ENCODE measurements around the gene PRRX1.

The PRRX1 gene

DNA sequence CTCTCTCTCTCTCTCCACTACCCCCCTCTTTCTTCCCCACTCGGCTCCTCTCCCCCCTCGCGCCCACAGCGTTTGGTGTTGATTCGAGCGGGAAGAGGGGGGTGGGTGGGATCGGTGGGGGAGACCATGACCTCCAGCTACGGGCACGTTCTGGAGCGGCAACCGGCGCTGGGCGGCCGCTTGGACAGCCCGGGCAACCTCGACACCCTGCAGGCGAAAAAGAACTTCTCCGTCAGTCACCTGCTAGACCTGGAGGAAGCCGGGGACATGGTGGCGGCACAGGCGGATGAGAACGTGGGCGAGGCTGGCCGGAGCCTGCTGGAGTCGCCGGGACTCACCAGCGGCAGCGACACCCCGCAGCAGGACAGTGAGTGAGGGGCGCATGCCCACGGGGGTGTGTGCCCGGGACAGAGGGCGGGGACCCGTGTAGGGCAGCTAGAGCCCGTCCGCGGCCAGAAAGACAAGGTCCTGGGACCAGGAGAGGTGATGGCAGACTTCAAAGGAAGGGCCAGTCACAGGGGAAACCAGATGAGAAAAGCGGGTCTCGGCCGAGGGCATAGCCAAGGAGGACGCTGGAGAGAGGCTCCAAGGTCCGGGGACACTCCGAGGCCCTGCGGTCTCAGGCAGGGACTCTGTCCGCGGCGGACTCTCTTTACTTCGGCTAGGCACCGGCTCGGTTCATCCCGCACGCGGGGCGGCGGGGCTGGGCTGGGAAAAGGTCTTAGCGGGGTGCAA is at the start of gene PRRX1:
TSS of gene PRRX1 (plus strand) at position 39 of the 735 bp plus-strand sequence. CDS start at position 127, 88 bp downstream.
- DNase-seq (ENCODE audit: low spot score) = no peak

DNA sequence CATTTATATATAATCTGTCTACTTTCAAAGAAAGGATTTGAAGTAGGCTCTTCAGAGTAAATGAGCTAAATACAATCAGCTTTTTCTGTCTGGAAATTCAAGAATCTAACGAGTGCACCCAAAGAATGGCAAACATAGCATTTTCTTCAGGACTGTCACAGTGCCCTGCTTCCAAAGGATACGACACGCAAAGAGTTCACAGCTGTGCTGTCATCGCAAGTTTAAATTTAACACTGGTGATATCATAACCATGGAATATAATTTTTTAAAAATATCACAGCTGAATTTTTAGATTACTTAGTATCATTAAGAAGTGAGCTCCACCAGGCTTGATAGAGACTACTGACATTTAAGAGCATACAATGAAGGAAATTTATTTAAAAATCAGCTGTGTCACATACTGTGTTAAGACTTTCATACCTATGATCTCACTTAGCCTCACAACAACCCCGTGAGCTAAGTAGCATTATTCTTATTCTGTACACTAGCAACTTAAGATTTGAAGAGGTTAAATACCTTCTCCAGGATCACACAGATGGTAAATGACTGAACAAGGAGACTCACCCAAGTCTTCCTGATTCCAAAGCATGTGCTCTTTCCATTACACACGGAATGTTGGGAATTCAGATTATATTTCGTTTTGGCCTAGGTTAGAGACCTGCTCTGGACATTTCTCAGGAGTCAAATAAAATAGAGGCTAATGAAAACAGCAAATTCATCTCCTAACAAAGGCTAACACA is 46.2 kb upstream of the PRRX1 start:
- no peak for DNase-seq (ENCODE audit: low spot score)

DNA sequence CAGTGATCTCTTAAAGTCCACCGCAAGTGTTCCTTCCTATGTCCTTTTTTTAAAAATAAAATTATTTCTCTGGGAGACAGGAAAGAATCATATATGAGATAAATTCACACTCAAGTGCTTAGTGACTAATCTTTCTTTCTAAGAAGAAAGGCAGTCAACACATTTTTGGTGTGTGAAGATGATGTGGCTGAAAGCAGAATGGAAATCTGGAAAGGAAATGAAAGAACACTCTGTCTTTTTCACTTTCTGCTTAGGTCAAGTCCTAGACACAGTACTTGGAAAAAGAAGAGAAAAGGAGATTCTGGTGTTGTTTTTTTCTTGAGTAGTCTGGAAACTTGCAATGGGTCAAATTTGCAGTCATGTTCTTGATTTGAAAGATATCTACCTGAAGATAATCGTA is 45.5 kb upstream of the PRRX1 start:
- no peak for DNase-seq (ENCODE audit: low spot score)

DNA sequence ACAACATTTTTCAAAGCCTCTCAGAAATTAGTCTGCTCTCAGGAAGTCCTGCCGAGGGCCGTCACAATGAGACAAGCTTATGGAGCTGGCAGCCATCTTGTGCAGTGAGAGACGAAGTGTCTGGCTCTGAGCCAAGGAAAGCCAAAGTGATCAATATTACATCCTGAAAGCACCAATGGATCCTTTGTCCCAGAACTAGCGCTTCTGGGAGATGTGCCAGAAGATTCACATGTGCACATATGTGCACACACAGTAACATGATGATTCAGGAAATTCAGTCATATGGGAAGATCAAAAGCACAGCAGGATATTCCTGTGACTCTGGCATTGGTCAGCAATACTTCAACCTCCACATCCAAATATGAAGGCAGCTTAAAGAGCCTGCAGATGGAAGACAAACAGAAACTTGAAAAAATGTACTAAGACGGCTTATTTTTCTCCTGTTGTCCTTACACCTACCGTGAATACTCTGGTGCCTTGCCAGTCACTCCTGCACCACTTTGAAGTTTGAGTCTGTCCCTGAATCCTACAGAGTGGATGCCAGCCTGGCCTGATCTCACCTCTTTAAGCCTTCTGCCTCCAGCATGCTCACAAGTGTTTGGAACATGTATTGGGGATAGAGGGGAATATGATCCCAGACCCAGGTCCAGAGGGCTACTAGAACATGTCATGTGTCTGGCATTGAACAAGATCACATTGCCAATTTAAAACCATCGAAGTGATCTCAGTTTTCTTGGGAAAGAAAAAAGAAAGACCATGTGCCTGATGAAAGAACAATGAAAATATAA is 44.5 kb upstream of the PRRX1 start:
- DNase-seq (ENCODE audit: low spot score) = no peak

DNA sequence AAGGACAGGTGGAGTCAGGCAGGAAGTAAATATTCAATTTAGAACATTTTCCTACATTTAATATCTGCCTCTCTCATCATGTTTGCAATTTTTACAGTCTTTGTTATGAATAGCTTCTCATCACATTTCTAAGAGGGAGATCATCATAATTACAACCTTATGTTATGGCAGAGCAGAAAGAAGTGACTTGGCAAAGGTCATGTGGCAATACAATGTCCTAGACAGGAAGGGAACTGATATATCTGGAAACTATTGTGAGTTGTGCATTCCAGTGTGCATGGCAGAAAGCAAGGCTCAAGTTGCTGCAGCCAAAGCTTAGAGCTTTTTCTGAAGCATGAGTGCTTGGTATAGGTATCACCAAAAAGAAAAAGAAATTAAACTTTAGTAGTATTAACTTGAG is 43.8 kb upstream of the PRRX1 start:
- DNase-seq (ENCODE audit: low spot score) = no peak

DNA sequence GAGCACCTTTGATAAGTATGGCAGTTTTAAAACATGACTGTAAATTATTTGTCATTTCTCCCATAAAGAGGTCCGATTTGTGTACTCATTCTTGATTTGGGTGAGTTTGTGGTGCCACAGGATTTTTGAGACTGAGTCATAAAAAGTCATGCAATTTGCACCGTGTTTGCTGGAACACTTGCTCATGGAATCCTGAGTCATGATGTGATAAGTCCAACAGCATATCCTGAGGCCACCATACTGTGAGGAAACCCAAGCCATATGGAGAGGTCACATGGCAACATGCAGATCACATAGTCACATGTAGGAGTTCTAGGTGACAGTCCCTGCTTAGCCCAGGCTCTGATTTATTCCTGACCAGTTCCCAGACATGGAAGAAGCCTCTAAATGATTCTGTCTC is 40.8 kb upstream of the PRRX1 start:
- DNase-seq (ENCODE audit: low spot score) = no peak

DNA sequence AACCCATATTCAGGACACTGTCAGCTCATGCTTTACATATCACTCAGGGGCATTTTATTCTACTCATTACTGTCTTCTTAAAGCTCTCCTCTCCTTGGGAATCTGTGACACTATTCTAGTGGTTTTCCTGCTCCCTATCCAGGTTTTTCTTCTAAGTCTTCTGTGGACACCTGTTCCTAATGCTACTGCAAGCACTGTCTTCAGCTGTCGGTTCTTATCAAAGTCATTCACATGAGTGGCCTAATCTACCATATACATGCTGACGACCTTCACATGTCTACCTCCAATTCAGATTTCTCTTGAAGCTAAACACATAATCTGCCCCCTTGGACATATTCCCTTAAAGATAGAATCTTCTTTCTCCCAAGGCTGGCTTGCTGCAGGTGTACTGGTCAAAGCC is 39.8 kb upstream of the PRRX1 start:
- DNase-seq (ENCODE audit: low spot score) = no peak

DNA sequence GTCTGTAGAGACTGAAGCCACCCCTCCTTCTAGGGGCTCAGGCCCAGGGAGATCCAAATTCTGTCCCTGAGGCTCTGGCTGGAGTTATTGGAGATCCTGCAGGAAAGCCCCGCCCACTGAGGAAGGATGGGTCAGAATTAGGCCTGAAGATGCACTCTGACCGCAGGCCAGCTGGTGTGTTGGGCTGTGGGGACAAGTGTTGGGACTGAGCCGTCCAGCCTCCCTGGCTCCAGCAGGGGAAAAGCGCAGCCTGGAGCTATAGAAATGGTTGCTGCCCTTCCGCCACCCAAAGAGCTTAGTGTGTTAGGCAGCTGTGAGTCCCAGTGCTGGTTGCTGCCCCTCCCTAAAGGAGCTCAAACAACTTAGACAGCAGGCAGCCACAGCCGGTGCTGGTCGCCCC is 33.0 kb upstream of the PRRX1 start:
- DNase-seq (ENCODE audit: low spot score) = no peak

DNA sequence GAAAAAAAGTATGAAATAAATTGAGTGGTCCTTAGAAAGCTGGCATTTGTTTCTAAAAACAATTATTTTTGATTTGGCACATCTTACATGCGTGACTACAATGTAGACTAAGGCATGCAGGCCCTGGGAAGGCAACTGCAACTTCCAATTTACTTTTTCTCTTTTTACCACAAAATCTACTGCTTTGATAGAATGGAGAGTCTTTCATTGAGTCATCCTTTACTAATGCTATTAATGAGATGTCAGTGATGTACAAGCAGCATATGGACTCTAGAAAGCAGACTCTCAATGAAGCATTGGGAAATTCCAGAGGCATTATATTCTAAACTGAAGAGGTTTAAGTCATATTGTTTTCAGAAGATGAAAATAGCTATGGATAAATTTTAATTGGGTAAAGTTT is 29.6 kb upstream of the PRRX1 start:
- no peak for DNase-seq (ENCODE audit: low spot score)

DNA sequence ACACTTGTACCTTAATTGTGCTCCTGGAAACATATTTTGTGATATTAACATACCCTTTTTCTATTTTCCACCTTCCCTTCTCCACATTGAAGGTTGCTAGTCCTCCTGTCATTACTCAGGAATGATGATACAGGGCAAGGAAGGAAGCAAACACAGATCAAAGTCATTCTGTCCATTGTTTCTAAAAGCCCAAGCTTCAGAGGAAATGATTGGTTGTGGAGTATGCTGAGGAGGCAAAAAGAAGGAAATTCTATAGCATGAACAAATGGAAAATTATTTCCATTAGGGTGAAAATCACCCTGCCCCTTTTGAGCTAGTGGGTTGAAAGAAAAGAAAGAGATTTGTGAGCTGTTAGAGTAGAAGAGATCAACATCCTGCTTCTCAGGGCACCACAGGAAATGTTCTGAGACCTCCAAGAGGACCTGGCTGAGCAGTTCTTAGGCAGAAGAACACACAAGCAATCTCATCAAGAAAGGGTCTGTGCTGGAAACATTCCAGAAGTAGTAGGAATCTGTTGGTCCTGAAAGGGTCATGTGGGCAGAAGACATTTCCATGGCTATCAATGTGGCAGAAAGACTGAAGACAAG is 29.0 kb upstream of the PRRX1 start:
- no peak for DNase-seq (ENCODE audit: low spot score)

DNA sequence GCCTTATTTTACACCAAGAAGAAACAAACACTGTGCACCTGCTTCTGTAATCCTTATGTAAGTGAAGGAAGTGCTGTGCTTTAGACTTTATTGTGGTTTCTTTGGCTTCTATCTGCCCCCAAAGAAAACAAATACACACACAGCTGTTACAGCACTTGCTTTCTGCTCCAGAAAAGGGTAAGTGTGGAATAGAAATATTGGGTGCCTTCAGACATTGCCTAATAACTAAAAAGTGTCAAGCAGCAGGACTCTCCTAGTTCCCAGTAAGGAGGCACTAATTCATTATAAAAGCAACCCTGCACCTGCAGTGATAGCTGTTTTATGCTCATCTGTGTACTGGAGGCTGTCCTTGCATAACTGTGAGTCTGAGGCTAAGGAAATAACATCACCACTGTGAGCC is 23.4 kb upstream of the PRRX1 start:
- no peak for DNase-seq (ENCODE audit: low spot score)

DNA sequence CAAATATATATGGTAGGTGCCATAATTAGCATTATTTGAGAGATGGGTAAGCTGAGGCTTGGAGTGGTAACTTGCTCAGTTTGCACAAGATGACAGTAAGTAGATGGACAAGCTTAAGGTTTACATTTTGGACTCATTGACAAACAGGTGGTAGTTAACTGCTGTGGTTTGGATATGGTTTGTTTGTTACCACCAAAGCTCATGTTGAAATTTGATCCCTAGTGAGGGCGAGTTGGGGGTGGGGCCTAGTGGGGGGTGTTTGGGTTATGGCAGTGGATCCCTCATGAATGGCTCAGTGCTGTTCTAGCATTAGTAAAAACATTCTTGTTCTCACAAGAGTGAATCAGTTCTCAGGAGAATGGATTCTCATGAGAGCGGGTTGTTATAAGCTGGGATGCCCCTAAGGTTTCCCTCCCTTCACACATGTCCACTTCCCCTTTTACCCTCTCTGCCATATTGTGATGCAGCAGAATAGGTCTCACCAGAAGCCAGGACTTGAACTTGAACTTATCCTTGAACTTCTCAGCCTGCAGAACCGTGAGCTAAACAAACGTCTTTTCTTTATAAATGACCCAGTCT is 6.6 kb upstream of the PRRX1 start:
- DNase-seq (ENCODE audit: low spot score) = no peak

DNA sequence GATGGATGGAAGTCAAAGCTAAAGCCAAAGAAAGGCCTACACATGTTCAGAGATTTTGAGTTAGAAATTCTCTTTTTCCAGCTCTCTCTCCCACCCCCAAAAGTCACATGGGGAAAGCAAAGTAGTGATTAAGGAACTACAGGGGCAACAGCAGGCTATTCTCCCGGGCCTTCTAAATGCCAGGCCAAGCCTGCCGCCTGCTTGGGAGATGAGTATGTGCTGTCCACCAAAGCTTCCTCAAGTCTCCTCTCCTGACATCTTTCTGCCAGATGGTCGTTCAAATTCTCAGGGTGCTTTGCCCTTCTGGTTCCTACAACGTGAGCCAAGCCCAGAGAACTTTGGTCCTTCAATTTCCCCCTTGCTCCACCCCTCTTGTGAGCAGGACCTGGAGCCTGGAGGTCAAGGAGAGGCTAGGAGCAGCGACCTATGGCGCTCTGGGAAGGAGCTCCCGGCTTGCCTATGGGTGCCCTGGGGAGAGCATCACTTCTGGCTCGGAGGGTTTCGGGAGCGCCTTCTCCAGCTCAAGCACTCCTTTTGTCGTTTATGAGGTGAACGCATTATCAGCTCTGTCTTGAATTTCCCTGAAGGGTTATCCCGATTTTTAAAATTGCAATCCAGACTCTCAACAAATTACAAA is 4.4 kb upstream of the PRRX1 start:
- DNase-seq (ENCODE audit: low spot score) = no peak

DNA sequence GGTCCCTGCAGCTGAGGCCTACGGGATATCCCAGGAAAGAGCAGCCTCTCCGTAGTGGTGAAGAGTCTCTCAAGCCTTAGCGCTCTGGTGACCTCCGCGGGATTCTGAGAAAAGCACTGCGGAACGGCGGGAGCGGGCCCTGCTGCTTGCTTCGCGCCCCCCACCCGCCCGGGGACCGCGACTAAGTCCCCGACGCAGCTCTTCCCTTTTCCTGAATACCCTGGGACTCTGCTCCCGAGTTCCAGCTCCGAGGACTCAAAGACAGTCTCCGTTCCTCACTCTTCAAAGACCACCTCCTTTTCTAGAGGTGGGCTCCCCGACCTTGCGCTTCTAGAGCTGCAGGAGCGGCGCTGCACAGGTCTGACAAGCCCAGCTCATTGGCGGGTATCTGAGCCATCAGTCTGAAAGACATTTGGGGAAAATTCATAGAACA is 3.6 kb upstream of the PRRX1 start:
- no peak for DNase-seq (ENCODE audit: low spot score)

DNA sequence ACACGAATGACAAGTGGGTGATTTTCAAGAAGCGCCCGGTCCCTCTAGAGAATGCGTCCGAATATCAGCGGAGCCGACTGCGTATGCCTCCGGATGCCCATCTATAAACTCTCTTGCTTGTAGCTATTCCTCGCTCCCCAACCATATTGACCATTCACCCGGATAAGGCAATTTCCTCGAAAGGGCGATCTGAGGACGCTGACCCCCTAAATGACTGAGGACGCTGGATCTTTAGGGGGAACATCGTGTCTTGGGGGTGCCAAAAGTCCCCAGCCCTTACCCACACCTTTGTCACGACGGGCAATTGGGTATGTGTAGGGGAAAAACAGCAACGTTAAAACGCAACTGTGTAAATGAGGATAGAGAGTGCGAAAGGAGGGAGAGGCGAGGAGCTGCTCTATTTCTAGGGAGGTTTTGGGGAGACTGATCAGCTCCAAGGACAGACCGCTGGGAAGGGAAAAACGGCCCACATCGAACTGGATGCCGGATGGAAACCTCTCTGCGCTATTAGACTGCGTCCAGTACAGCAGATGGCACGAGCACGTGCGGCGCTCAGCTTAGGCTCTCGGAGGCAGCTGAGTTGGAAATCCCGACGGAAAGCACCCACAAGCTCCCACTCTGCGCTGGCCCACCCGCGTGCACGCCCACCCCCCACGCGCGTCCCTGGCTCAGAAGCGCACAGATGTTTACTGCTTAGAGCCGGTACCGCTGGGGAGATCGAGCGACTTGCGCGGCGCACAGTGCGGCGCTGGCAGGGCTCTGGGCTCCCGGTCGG is 2.9 kb upstream of the PRRX1 start:
- DNase-seq (ENCODE audit: low spot score) = no peak

DNA sequence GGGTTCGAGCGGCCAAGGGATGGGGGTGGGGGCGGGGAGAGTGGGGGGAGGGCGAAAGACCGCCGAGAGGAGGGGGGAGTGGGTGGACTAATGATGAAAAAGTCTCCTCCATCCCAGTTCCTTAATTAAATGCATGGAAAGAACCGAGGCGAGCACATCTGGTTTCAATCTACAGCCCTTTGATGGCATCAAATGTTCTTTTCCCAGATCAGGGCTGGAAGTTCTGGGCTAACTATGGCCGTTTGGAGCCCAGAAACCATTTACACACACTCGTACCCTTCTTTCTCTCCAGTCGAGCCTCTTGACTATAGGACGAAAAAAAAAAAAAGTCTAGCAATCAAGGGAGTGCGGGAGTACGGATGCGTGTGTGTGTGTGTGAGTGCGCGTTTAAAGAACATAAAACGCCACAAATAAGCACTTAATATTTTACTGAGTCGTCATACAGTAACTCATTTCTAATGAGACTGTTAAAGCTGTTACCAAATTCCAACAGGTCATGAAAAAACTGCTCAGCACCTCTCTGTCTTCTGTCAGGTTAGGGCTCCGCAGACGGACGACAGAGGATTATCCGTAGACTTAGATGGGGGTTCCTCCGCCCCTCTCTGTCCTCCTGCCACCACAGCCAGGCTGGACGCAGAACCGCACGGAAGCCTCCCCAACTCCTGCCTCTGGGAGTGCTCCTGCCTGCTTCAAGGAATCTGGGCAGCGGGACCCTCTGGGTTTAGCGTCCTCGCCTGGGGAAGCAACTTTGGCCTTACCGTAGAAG is 2.1 kb upstream of the PRRX1 start:
- no peak for DNase-seq (ENCODE audit: low spot score)

DNA sequence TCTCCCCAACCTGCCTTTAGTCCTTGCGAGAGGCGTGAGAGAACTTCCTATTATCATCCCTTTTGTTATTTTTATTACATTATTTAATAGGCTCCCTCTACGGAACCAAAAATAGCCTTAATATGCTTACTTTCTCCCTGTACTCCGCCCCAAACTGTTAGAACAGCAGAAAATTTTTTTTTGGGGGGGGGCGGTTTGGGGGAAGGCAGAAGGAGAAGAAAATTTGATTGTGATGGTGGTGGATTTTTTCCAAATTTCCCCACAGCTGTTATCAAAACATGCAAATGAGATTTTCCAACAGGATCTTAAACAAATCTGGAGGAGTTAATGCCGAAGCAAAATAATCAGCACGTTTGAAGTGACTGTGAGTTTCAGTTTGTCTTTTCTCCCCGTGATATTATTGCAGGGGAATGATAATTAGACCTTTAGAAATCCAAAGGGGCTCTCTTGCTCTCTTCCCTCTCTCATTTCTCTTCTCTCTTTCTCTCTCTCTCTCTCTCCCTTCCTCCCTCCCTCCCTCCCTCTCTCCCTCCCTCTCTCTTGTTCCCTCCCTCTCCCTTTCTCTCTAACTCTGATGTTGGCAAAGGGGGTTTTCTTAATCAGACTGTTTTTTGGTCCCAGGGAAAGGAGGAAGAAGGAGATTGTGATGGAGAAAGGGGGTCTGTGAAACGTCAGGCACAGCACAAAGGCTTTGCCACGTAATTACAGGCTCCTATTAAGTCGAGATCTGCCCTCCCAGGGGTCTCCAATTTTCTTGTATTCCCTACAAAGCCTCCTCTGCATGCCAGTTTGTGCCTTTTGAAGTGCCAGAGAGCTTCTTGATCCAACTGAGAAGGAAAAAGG is 1.1 kb upstream of the PRRX1 start:
- no peak for DNase-seq (ENCODE audit: low spot score)

DNA sequence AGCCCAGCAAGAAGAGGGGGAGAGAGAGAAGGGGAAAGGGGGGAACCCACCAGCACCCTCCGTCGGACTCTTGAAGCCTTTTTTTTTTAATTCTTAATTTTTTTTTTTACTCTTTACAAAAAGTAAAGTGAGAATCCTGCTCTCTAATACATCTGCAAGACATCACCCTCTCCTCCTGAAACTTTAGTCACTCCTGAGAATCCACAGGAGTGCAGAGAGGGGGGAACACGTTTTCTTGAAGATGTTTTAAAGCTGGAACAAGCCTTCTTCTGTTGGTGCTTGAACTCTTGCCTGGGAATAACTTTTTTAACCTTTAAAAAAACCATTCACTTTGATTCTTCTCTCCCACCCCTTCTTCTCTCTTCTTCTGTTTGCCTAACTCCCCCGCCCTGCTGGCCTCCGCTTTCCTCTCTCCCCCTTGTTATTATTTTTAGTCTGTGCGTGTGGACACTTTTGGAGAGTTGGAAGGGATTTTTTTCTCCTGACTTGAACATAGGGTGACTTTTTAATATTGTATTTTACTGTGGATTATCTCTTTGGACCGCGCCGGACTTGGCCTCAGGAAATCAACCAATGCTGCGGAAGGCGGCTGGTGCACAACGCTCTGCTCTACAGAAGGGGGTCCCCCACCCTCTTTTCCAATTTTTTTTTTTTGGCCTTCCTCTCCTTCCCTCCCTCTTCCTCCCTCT is 383 bp upstream of the PRRX1 start:
- DNase-seq (ENCODE audit: low spot score) = no peak

Data from germinal center (tissue), 1 donor.